ENCODE data around the gene FGFBP3. TPM values are rescaled to one million over a fixed set of nuclear protein-coding genes. Genes with fewer than 3 reads are reported as not detected.
A peak's percentile ranks its signal among the peaks of the same experiment; 100 is the strongest.

Gene FGFBP3
- 0.27 TPM for total RNA-seq (2013)
- polyA plus RNA-seq, result under 1 TPM; 0.30 to 0.45 (median 0.32) TPM
- polyA minus RNA-seq, result 0.42 and 1.1 TPM in 2 replicates
- total RNA-seq, result 0 to 1.7 (median 0.43) reads per million in 11 experiments

- Histone ChIP-seq H3K79me2 (ENCODE audit: insufficient read depth, low read length) (no peaks in the 10 kb centered on the region), H3K27ac (ENCODE audit: low read depth in 1 of 2, low read length in 2 of 2) (peak within 1 kb of the TSS; percentile 44 to 50), H2AFZ (ENCODE audit: insufficient read depth, low read depth, low read length, poor library complexity, severe bottlenecking) (peak within 1 kb of the TSS; percentile 99), H3K4me1 (ENCODE audit: control insufficient read depth in 1 of 2, insufficient read depth in 2 of 2, low read length in 2 of 2) (peaks cover 10 to 25% of the 10 kb centered on the region in 2 donors), H3K4me2 (replicated peaks; ENCODE audit: extremely low read depth, low read length, poor library complexity, severe bottlenecking) (peak within 1 kb of the TSS; percentile 90), H4K20me1 (ENCODE audit: insufficient read depth, low read length) (no peaks in the 10 kb centered on the region), H3K4me3 (replicated peaks in 1 of 3; ENCODE audit: low read depth in 2 of 3, low read length in 3 of 3) (peak within 1 kb of the TSS; percentile 42 to 78 (median 70)), H3K36me3 (replicated peaks in 1 of 2; ENCODE audit: control insufficient read depth in 1 of 2, insufficient read depth in 2 of 2, low read length in 2 of 2) (no peaks in the 10 kb centered on the region), H3K9ac (ENCODE audit: insufficient read depth, low read length, poor library complexity, severe bottlenecking) (peak within 1 kb of the TSS; percentile 72), H3K27me3 (ENCODE audit: control insufficient read depth in 2 of 2, insufficient read depth in 2 of 2, low read length in 2 of 2) (peaks cover 4 to 9% of the 10 kb centered on the region in 2 donors), H3K9me3 (replicated peaks in 1 of 2; ENCODE audit: control insufficient read depth in 1 of 2, insufficient read depth in 1 of 2, low read length in 2 of 2) (no peaks in the 10 kb centered on the region)
- peak in 1 of 3 donors; percentile 16 for DNase-seq
- WGBS (ENCODE audit: insufficient coverage), result 0% methylated on average over 7 of the region's 19 CpGs
- H3K4me3 Mint-ChIP-seq, result peak within 1 kb of the TSS; percentile 94 to 96
- H3K27ac Mint-ChIP-seq, result peak within 1 kb of the TSS in 6 of 7 donors; percentile 42 to 79 (median 78)
- H3K36me3 Mint-ChIP-seq, result peaks cover 3 to 6% of the 10 kb centered on the region in 2 donors
- peaks cover 1 to 10% (median 7%) of the 10 kb centered on the region in 3 donors for H3K27me3 Mint-ChIP-seq (ENCODE audit: low read depth in 3 of 3)
- intact Hi-C loops (cut with micrococcal nuclease), result loop anchor here in 1 of 2 donors (5.0 kb wide), 1 partner anchor 42 kb away; no protein-coding TSS in a partner anchor
- peaks cover 0 to 2% (median 0%) of the 10 kb centered on the region in 7 donors for H3K9me3 Mint-ChIP-seq
- peaks cover 21% of the 10 kb centered on the region for H3K4me1 Mint-ChIP-seq
- no peak for TF ChIP-seq CTCF (IDR thresholded peaks at IDR 0.05)
Measured at GRCh38 chr10:91909117-91909677, at the start of gene FGFBP3. Gene FGFBP3 (minus strand): TSS chr10:91909486. CDS start chr10:91908969, 517 bp downstream.

GRCh38 chr10:91957091-91957490, 47.8 kb upstream of the FGFBP3 start:
- Histone ChIP-seq H3K27ac (ENCODE audit: low read depth in 1 of 2, low read length in 2 of 2) (no peak overlapping the region), H3K4me3 (replicated peaks in 1 of 3; ENCODE audit: low read depth in 2 of 3, low read length in 3 of 3) (no peak overlapping the region), H3K9ac (ENCODE audit: insufficient read depth, low read length, poor library complexity, severe bottlenecking) (no peak overlapping the region), H4K20me1 (ENCODE audit: insufficient read depth, low read length) (peaks cover 7% of the 10 kb centered on the region), H3K4me2 (replicated peaks; ENCODE audit: extremely low read depth, low read length, poor library complexity, severe bottlenecking) (no peak overlapping the region), H2AFZ (ENCODE audit: insufficient read depth, low read depth, low read length, poor library complexity, severe bottlenecking) (no peak overlapping the region), H3K36me3 (replicated peaks in 1 of 2; ENCODE audit: control insufficient read depth in 1 of 2, insufficient read depth in 2 of 2, low read length in 2 of 2) (peaks cover 96 to 98% of the 10 kb centered on the region in 2 donors), H3K27me3 (ENCODE audit: control insufficient read depth in 2 of 2, insufficient read depth in 2 of 2, low read length in 2 of 2) (no peaks in the 10 kb centered on the region), H3K4me1 (ENCODE audit: control insufficient read depth in 1 of 2, insufficient read depth in 2 of 2, low read length in 2 of 2) (no peaks in the 10 kb centered on the region), H3K79me2 (ENCODE audit: insufficient read depth, low read length) (peaks cover 4% of the 10 kb centered on the region), H3K9me3 (replicated peaks in 1 of 2; ENCODE audit: control insufficient read depth in 1 of 2, insufficient read depth in 1 of 2, low read length in 2 of 2) (no peaks in the 10 kb centered on the region)
- peak overlapping the region in 1 of 7 donors; percentile 12 for H3K27ac Mint-ChIP-seq
- WGBS (ENCODE audit: insufficient coverage), result no CpG with 5 or more reads among the region's 1 CpG
- no peak for DNase-seq
- no peak for TF ChIP-seq CTCF (IDR thresholded peaks at IDR 0.05)
- H3K27me3 Mint-ChIP-seq (ENCODE audit: low read depth in 3 of 3), result no peaks in the 10 kb centered on the region
- intact Hi-C loops (cut with micrococcal nuclease), result no loop called here
- no peak overlapping the region for H3K4me3 Mint-ChIP-seq
- no peaks in the 10 kb centered on the region for H3K9me3 Mint-ChIP-seq
- peaks cover 81 to 93% of the 10 kb centered on the region in 2 donors for H3K36me3 Mint-ChIP-seq
- no peaks in the 10 kb centered on the region for H3K4me1 Mint-ChIP-seq

All from CD14-positive monocyte (primary cell).